Thyroid gland (tissue), 4 donors: ENCODE data around the gene ULK2. TPM values are rescaled to one million over a fixed set of nuclear protein-coding genes. Genes with fewer than 3 reads are reported as not detected.
A peak's percentile ranks its signal among the peaks of the same experiment; 100 is the strongest.

ENCODE experiments used
- DNase-seq, 2 donors: peaks; one replicate each; pipeline ENCODE4 v3.0.0-alpha.2; 2019
- H3K27ac ChIP-seq, 3 donors: fragments of 200-600 bp; sonication (generic); 1 replicate in 2 of 3; 2 replicates in 1 of 3; pipeline ENCODE4 v1.5.1; 2016 to 2019; ENCODE audit warnings: mild to moderate bottlenecking in 1 of 3, moderate library complexity in 1 of 3
- H3K27me3 ChIP-seq: fragments of 200-600 bp; sonication (generic); one replicate; pipeline ENCODE4 v1.5.1; 2019
- H3K36me3 ChIP-seq, 2 donors: fragments of 200-600 bp; sonication (generic); one replicate each; pipeline ENCODE4 v1.5.1; 2016 to 2019
- H3K4me1 ChIP-seq, 2 donors: fragments of 200-600 bp; sonication (generic); one replicate each; pipeline ENCODE4 v1.5.1; 2017 to 2019
- H3K4me3 ChIP-seq, 3 donors: fragments of 200-600 bp; sonication (generic); replicated peaks in 1 of 3; 1 replicate in 2 of 3; 2 replicates in 1 of 3; pipeline ENCODE4 v1.5.1; 2016; ENCODE audit warnings: mild to moderate bottlenecking in 1 of 3
- H3K9me3 ChIP-seq: fragments of 200-600 bp; sonication (generic); one replicate; pipeline ENCODE4 v1.5.1; 2017
- POLR2A ChIP-seq, 2 donors: fragments of 450-650 bp; IDR thresholded peaks; one replicate each; pipeline ENCODE4 v1.6.1; 2017; ENCODE audit warnings: antibody characterized with exemption in 2 of 2, mild to moderate bottlenecking in 2 of 2, moderate library complexity in 1 of 2
- WGBS, 2 donors: methylation state at CpG; one replicate each; pipeline ENCODE4 v1.1.5; 2017; 5-methylcytosine and 5-hydroxymethylcytosine counted together
- intact Hi-C: fragments of 100-400 bp; cut with DNase I; formaldehyde crosslinking; loops from one replicate; pipeline ENCODE4 v1.15.1; 2023
- total RNA-seq, 4 donors: library from RNA; depleted of rRNA; stranded (reverse); fragments of >200 nt; gene quantifications; one replicate each; pipeline ENCODE4 v1.2.3, GENCODE V29; 2016
- TF ChIP-seq, protein P1 (sequence below), 6 experiments: fragments of 200-600 bp in 3 of 6; fragments of 450-650 bp in 3 of 6; sonication (generic) in 3 of 6; IDR thresholded peaks; one replicate each; pipeline ENCODE4 v1.5.1; 2016 to 2019; ENCODE audit warnings: antibody characterized with exemption in 6 of 6, mild to moderate bottlenecking in 2 of 6, inconsistent platforms in 1 of 6, moderate library complexity in 1 of 6

The ULK2 gene
- total RNA-seq, 4 donors from 2014 or later: 15.8 to 22.6 (median 16.8) TPM

DNA sequence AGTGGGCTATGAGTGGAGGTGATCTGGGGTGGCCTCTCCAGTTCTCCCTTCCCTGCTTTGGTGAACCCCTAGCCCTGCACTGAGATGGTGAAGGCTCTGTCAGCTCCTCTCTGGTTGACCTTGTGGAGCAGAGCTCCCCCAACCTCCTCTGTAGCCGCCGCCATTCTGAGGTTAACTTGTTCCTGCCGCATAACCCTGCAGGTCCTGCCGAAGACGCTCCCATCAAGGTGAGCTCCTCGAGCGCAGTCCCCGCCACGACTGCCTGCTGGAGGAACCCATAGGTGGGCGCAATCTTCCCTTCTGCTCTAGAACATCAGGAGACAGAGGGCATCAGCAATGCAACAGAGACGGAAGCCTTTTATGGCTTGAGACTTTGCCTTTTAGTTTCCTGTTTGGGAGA lies 136.1 kb downstream of the ULK2 start:
- peaks cover 23 to 44% of the 10 kb centered on the region in 2 donors for H3K4me1 ChIP-seq
- no peak for DNase-seq
- no peak overlapping the region for H3K27ac ChIP-seq
- no peak for TF ChIP-seq POLR2A (IDR thresholded peaks at IDR 0.05)
- TF ChIP-seq, protein P1, sequence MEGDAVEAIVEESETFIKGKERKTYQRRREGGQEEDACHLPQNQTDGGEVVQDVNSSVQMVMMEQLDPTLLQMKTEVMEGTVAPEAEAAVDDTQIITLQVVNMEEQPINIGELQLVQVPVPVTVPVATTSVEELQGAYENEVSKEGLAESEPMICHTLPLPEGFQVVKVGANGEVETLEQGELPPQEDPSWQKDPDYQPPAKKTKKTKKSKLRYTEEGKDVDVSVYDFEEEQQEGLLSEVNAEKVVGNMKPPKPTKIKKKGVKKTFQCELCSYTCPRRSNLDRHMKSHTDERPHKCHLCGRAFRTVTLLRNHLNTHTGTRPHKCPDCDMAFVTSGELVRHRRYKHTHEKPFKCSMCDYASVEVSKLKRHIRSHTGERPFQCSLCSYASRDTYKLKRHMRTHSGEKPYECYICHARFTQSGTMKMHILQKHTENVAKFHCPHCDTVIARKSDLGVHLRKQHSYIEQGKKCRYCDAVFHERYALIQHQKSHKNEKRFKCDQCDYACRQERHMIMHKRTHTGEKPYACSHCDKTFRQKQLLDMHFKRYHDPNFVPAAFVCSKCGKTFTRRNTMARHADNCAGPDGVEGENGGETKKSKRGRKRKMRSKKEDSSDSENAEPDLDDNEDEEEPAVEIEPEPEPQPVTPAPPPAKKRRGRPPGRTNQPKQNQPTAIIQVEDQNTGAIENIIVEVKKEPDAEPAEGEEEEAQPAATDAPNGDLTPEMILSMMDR (IDR thresholded peaks at IDR 0.05): no peak
- H3K9me3 ChIP-seq: no peaks in the 10 kb centered on the region
- no peaks in the 10 kb centered on the region for H3K36me3 ChIP-seq
- no peaks in the 10 kb centered on the region for H3K27me3 ChIP-seq
- intact Hi-C loops: no loop called here
- WGBS, 2 donors: 94 to 96% methylated on average over 11 of the region's 11 CpGs
- no peak overlapping the region for H3K4me3 ChIP-seq

DNA sequence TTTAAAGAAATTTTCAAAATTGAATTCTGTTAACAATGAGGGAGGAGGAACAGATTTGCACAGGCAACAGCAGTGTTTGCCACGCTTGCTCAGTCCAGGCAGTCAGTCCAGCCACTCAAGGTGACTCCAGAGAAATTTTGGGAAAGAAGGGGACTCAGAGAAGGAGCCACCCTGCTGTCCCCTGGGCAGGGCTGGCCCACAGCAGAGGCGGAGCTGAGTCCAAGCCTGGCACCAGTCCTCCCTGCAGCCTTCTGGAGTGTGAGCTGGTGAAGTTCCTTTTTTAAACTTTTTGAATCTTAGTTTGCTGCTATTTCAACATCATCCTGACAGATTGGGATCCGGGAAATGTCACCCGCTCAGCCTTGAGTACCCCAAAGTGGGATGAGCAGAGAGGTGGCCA lies 136.9 kb downstream of the ULK2 start:
- Histone ChIP-seq H3K4me3 (no peak overlapping the region), H3K27me3 (no peaks in the 10 kb centered on the region), H3K27ac (peak overlapping the region; percentile 11 to 97 (median 52)), H3K9me3 (no peaks in the 10 kb centered on the region), H3K4me1 (peaks cover 25 to 49% of the 10 kb centered on the region in 2 donors), H3K36me3 (no peaks in the 10 kb centered on the region)
- TF ChIP-seq, protein P1 (IDR thresholded peaks at IDR 0.05): no peak
- TF ChIP-seq POLR2A (IDR thresholded peaks at IDR 0.05): no peak
- intact Hi-C loops: no loop called here
- peak in 1 of 2 donors; percentile 55 for DNase-seq
- 64 to 72% methylated on average over 4 of the region's 4 CpGs for WGBS, 2 donors

DNA sequence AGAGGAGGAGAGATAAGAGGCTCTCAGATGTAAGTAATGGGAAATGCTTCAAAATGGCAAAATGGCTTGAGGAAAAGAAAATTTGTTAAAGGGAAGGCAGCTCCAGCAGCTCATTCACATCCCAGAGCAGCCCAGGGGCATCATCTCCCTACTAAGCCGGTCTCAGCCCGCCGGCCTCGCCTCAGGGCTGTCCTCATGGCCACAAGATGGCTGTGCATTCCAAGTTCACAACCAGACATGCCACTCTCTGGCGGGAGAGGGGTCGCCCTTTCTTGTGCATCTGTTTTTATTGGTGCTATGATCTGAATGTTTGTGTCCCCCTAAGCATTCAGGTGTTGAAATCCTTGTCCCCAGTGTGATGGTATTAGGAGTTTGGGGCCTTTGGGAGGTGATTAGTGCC lies 137.8 kb downstream of the ULK2 start:
- H3K27ac ChIP-seq: peak overlapping the region; percentile 97 to 99 (median 97)
- intact Hi-C loops: no loop called here
- no peak for DNase-seq

DNA sequence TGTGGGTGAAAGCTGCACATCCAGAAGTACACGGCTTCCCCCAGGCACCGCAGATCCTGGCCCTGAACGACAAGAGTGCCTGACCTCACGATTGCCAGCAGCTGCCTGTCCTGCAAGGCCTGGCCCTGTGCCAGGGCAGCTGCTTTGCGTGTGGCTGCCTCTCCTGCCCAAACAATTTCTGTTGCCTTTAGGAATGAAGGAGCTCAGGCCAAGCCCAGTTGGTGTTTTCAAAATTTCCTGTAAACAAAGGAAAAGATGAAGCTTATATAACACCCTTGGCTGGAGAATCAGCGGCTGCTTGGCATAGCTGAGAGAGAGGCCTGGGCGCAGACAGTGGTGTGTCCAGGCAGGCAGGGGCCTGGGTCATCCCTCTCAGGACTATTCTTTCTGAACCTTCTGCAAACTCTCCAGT lies 139.6 kb downstream of the ULK2 start:
- no peaks in the 10 kb centered on the region for H3K9me3 ChIP-seq
- H3K36me3 ChIP-seq: no peaks in the 10 kb centered on the region
- no peaks in the 10 kb centered on the region for H3K27me3 ChIP-seq
- H3K4me1 ChIP-seq: peaks cover 25 to 49% of the 10 kb centered on the region in 2 donors
- peak; percentile 97 to 98 for DNase-seq
- TF ChIP-seq, protein P1 (IDR thresholded peaks at IDR 0.05): no peak
- peak in 1 of 2 donors; percentile 18 for TF ChIP-seq POLR2A (IDR thresholded peaks at IDR 0.05)
- intact Hi-C loops: no loop called here
- H3K27ac ChIP-seq: peak overlapping the region; percentile 97 to 99 (median 97)
- H3K4me3 ChIP-seq: no peak overlapping the region
- WGBS, 2 donors: 6 to 9% methylated on average over 5 to 7 of the region's 7 CpGs

More for the DNA sequence above, 137.8 kb downstream of the ULK2 start:
- Histone ChIP-seq H3K27me3 (no peaks in the 10 kb centered on the region), H3K4me3 (no peak overlapping the region), H3K9me3 (no peaks in the 10 kb centered on the region), H3K4me1 (peaks cover 25 to 49% of the 10 kb centered on the region in 2 donors), H3K36me3 (no peaks in the 10 kb centered on the region)
- TF ChIP-seq POLR2A (IDR thresholded peaks at IDR 0.05): no peak
- TF ChIP-seq, protein P1 (IDR thresholded peaks at IDR 0.05): no peak
- WGBS, 2 donors: 93 to 96% methylated on average over 6 of the region's 6 CpGs

DNA sequence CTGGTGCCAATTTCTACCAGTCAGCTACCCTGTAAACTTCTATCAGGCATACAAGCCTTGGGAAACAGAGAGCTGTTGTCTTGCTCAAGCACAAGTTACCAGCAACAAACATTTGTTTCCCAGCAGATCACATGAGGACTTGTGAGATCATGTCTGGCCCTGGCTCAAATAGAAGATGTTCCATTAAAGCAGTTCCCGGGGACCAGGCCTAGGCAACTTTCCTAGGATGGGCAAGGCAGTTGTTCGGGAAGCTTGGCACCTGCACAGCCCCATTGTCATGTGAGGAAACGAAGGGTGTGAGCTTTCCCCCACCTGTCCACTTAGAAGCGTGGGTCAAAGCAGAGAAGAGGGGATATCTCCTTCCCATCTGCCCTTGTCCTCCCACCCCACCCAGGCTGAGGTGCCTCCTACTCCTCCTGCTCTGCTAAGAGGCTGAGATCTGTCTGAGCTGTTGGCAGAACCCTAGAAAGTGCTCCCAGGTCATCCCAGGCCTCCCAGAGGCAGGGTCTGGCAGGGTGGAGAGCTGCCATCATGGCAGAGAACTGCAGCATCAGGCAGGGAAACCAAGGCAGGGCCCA lies 140.1 kb downstream of the ULK2 start:
- no peaks in the 10 kb centered on the region for H3K9me3 ChIP-seq
- TF ChIP-seq, protein P1 (IDR thresholded peaks at IDR 0.05): peak in 1 of 6 experiments; percentile 13
- no peak for TF ChIP-seq POLR2A (IDR thresholded peaks at IDR 0.05)
- peaks cover 25 to 49% of the 10 kb centered on the region in 2 donors for H3K4me1 ChIP-seq
- no peaks in the 10 kb centered on the region for H3K27me3 ChIP-seq
- H3K36me3 ChIP-seq: no peaks in the 10 kb centered on the region
- peak in 1 of 2 donors; percentile 56 for DNase-seq
- H3K4me3 ChIP-seq: no peak overlapping the region
- 58 to 66% methylated on average over 4 of the region's 4 CpGs for WGBS, 2 donors
- H3K27ac ChIP-seq: peak overlapping the region; percentile 97 to 99 (median 97)
- intact Hi-C loops: no loop called here
